Measurements from ENCODE around the gene MRPL45.
"Not testable (repeated sequence)": the region's sequence is repeated elsewhere in the genome, so short reads cannot be mapped to it uniquely, and the experiment has no call there.

Gene MRPL45

DNA sequence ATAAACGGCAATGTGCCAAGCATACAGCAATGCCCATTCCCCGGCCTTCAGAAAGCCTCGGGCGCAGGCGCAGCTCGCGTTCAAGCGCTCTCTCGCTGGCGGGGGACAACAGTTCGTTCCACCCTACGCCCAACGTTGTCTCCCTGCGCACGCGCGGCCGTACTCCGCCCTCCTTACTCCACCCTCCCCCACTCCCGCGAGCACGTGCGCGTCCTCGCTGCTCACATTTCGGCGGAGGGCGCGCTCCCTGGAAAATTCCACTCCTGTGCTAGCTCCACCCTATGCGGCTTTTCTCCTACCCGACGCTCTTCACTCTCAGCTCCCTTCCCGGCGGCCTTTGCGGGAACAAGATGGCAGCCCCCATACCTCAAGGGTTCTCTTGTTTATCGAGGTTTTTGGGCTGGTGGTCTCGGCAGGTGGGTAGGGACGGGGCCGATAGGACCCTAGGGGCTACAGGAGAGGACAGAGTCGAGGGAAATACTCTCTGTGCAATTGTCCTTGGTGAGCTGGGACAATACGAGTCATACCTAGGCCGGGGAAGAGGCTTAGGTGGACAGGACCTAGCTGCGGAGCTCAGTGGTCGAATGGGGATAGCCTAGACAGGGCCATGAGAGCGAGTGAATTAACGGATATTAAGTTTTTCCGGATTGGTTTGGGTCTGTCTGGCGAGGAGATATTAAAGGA lies at the start of gene MRPL45:
Gene MRPL45 (plus strand): TSS at position 335 of the 684 bp plus-strand sequence. CDS start 16 bp downstream, at position 351.
- DNase-seq (ENCODE audit: low spot score): peak; percentile 95

DNA sequence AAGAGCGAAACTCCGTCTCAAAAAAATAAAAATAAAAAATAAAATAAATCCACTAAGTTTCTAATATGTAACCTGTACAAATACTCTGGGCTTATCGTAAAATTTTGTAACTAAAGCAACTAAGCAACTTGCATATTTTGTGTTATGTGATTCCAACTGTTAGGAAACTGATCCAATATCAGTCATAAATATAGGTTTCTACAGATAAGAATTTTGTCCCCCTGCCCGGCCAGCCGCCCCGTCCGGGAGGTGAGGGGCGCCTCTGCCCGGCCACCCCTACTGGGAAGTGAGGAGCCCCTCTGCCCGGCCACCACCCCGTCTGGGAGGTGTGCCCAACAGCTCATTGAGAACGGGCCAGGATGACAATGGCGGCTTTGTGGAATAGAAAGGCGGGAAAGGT lies 43.8 kb upstream of the MRPL45 start:
- DNase-seq (ENCODE audit: low spot score): not testable (repeated sequence)

- not testable (repeated sequence) for DNase-seq (ENCODE audit: low spot score)
Measured at GRCh38 chr17:38254357-38254756, 42.6 kb upstream of the MRPL45 start.

- DNase-seq (ENCODE audit: low spot score): peak; percentile 76
Measured at GRCh38 chr17:38257013-38257621, 39.9 kb upstream of the MRPL45 start.

GRCh38 chr17:38265974-38266506 lies 30.9 kb upstream of the MRPL45 start:
- DNase-seq (ENCODE audit: low spot score): not testable (repeated sequence)

GRCh38 chr17:38266571-38266970 lies 30.4 kb upstream of the MRPL45 start:
- DNase-seq (ENCODE audit: low spot score): not testable (repeated sequence)

GRCh38 chr17:38268138-38268537 lies 28.8 kb upstream of the MRPL45 start:
- not testable (repeated sequence) for DNase-seq (ENCODE audit: low spot score)

DNA sequence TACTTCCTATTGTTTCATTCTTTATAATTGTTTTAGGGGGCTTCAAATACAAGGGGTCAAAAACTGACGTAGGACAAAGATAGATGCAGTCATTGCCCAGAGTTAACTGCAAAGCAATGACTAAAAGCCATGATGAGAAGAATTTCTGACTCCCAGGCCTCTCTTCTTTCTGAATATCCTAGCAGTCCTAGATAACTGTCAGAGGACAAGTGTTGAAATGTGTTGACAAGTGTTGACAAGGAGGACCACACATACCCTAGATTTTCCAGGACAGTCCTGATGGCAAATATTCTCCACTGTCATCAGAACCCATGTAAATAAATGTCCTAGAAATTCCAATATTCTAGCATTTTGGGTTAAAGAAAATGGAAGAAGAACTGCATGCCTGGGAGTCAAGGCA lies 27.9 kb upstream of the MRPL45 start:
- DNase-seq (ENCODE audit: low spot score): not testable (repeated sequence)

DNA sequence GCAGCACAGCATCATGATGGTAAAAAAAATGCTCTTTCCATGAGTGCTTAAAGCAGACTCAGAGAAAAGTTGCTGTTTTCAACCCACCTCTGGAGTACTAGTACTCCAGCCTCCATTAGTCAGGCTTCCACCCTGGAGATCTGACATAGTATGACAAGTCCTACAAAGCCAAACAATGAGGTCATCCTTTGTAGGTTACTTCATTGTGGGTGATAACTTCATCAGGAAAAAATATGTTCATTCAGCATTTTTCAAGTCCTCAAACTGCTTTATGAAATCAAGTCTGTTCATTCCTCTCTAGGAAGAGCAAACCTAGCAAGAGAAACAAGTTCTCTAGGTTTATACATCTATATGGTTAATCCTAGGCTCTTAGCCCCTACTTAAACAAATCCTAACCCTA lies 27.4 kb upstream of the MRPL45 start:
- not testable (repeated sequence) for DNase-seq (ENCODE audit: low spot score)

GRCh38 chr17:38285994-38286393 lies 11.0 kb upstream of the MRPL45 start:
- not testable (repeated sequence) for DNase-seq (ENCODE audit: low spot score)

GRCh38 chr17:38286501-38287091 lies 10.4 kb upstream of the MRPL45 start:
- not testable (repeated sequence) for DNase-seq (ENCODE audit: low spot score)

DNA sequence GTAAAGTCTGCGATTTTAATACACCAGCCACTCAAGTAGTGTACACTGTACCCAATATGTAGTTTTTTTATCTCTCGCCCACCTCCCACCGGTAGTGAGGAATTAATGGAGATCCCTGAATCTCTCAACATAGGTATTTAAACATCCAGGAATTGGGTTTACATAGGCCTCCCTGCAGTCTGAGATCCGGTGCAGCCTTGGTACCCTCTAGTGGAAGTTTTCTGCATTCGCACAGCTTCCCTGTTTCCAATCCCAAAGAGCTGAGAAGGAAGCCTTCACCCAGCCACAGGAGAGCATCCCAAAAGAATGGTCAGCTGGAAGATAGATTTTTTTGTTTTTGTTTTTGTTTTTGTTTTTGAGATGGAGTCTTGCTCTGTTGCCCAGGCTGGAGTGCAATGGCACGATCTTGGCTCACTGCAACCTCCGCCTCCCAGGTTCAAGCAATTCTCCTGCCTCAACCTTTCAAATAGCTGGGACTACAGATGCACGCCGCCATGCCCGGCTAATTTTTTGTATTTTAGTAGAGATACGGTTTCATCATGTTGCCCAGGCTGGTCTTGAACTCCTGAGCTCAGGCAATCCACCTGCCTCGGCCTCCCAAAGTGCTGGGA lies 8.6 kb upstream of the MRPL45 start:
- DNase-seq (ENCODE audit: low spot score): peak; percentile 22

DNA sequence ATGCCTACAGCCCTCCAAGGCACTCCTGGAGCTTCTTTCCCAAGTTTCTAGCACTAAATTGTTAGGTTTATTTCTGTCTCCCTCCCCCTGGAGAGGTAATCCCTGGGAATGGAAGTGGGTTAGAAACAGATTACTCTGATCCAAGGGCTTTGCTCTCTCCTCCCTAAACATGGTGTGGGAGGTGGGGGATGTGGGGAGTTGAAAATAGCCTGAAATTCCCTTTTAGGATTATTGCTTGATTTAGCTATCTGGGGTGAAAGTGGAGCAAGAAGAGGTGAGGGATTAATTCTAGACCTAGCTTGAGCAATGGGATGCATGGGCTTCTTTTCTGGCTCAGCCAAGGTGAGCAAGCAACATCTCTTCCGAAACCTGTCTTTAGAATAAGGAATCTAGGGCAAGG lies 7.2 kb upstream of the MRPL45 start:
- not testable (repeated sequence) for DNase-seq (ENCODE audit: low spot score)

GRCh38 chr17:38295602-38296365 lies 1.2 kb upstream of the MRPL45 start:
- DNase-seq (ENCODE audit: low spot score): not testable (repeated sequence)

DNA sequence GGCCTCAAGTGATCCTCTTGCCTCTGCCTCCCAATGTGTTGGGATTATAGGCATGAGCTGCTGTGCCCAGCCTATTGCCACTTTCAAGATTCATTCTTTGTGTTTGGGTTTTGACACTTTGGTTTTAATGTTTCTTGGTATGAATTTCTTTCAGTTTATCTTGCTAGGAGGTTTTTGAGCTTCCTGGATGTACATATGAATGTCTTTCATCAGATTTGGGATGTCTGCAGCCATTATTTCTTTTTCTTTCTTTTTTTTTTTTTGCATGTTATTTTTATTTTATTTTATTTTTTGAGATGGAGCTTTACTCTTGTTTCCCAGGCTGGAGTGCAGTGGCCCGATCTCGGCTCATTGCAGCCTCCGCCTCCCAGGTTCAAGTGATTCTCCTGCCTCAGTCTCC lies 18.5 kb downstream of the MRPL45 start:
- no peak for DNase-seq (ENCODE audit: low spot score)

DNA sequence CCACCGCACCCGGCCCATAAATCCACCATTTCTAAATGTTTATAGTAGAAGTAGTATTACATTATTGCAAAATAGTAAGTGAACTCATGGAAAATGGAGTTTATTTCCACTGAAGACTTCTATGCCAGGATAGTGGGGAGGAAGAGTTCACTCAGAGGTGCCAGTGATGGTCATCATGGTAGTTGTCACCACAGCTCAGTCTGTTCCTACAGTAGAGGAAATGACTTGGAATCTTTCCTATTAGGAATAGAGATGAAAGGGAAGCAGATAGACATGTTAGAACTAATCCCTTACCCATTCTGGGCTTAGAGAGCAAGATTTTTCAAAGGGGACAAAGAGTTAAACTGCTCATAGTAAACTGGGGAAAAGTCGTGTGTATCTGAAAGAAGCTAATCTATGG lies 20.1 kb downstream of the MRPL45 start:
- no peak for DNase-seq (ENCODE audit: low spot score)

DNA sequence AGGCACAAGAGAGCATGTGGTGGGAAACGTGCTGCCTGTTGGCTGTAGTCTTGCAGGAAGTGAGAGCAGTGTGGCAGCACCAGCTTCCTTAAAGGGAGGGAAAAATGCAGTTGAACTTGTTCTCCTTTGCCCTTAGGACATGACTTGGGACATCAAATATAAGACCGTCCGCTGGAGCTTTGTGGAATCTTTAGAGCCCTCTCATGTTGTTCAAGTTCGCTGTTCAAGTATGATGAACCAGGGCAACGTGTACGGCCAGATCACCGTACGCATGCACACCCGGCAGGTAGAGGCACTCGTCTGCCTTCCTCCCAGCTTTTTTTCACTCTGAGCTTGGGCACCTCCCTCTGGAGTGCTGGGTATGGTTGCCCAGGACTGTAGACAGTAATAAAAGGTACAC lies 23.5 kb downstream of the MRPL45 start:
- no peak for DNase-seq (ENCODE audit: low spot score)

GRCh38 chr17:38322156-38322779 lies 25.3 kb downstream of the MRPL45 start:
- DNase-seq (ENCODE audit: low spot score): peak; percentile 53

DNA sequence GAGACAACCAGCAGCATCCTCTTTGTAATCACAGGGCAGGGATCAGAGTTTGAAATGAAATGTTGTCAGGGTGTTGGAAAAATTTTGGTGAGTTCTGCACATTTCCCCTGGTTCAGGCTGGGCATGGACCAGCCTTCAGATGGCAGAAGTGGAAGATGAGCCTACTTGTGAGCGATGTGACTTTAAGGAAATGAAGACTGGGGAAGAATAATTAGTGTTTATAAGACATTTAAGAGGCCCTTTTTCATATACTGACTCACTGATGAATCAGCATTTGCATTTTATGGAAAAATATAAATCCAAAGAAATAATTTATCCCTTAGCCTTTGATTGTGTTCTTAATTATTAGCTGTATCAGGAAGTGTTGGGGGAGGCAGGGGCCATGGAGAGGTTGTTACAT lies 25.9 kb downstream of the MRPL45 start:
- DNase-seq (ENCODE audit: low spot score): no peak

DNA sequence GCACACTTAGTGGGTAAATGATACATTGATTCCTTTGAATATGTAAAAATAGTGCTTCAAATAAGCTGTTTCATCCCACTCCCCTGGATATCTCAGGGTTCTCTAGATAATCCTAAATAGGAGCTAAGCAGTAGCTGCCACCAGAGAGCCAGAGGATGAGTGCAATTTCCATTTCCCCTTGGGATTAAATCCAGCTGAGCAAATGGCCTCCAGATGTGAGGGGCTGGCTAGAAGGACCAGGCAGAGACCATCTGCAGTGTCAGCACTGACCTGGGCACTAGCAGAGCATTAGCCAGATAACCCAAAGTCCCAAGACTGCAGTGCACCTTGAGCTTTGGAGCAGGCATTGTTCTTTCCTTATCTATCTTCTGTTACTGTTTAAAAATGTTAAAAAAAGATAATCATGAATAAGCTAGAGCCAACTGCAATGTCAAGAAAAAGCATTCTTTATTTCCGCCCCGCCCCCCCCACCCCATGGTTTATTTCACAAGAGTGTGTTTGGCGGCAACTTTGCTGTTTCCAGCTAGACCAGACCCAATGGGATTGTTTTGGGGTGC lies 27.3 kb downstream of the MRPL45 start:
- no peak for DNase-seq (ENCODE audit: low spot score)

DNA sequence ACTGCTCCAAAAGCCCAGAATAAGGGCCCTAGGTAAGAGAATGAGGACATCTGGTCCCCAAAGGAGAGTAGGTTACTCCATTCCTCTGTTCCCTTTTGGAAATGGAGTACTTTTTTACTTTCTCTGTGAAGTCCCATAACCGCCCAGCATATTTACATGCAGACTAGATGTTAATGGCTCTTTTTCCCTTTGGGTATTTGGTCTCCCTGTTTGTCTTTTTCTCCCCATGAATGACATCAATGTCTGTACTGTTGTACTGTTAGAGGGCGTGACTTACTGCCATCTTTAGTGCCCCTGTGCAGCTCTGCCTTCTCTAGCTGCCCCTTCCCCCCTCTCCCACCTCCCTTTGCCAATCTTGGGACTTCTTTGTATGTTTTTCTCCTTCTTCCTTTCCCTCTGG lies 27.8 kb downstream of the MRPL45 start:
- no peak for DNase-seq (ENCODE audit: low spot score)
